GM18873 (cell line): ENCODE measurements around the gene PEAK1.
"Not testable (repeated sequence)": the region's sequence is repeated elsewhere in the genome, so short reads cannot be mapped to it uniquely, and the experiment has no call there.

ENCODE experiments used
- ATAC-seq: cut with Tn5 transposase; IDR thresholded peaks from one replicate; pipeline ENCODE4 v1.9.1; 2021; ENCODE audit warnings: mild to moderate bottlenecking, moderate library complexity, moderate number of reproducible peaks; ENCODE audit not compliant: unreplicated experiment, low FRiP score

The PEAK1 gene

DNA sequence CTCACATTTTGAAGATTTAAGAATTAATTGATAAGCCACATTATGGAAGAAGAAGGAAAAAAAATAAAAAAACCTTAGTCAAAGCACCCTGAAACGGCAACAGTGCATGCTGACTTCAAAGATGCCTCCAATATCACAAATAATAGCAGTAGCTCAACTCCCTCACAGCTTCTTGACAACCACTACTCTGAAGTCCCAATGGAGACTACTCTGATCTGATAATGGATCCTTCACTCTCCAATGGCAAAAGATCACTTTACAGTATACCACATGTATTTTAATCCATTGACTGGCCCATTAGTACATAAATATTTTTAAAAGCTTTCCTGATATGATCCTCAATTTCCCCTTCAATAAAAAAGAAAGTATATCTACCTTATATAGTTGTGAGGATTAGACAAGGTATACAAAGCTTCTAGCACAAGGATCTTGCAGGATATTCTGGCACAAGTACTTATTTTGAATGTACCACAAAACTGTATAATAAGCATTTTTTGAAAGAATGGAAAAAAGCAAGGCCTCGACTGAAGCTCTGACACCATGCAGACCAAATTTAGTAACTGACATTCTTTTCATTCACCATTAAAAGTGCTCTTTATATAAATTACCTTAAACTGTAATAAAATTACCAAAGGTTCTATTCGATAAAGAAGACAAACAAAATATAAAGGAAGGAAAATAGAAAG, 91.9 kb downstream of the PEAK1 start:
- ATAC-seq = no peak

DNA sequence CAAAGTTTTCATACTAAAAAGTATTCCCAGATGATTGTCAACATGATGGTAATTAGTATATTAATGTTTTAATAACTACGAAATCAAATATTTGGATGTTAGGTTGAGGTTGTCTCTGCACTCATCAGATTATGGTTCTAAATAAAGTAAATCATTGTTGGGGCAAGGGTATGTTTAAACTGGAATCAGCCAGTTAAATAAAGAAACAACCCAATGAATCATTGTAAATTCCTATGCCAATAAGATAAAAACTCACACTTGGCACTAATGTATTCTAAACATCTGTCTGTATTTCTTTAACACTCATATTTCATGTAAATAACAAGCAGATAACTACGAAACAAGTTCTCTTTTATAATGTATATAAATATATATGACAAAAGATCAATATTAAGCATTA, 92.7 kb downstream of the PEAK1 start:
- no peak for ATAC-seq

- ATAC-seq = no peak
These were observed 93.5 kb downstream of the PEAK1 start for GRCh38 chr15:77326366-77326765.

- no peak for ATAC-seq
These were observed 107.4 kb downstream of the PEAK1 start for GRCh38 chr15:77312523-77312922.

- no peak for ATAC-seq
These were observed 108.1 kb downstream of the PEAK1 start for GRCh38 chr15:77311618-77312398.

DNA sequence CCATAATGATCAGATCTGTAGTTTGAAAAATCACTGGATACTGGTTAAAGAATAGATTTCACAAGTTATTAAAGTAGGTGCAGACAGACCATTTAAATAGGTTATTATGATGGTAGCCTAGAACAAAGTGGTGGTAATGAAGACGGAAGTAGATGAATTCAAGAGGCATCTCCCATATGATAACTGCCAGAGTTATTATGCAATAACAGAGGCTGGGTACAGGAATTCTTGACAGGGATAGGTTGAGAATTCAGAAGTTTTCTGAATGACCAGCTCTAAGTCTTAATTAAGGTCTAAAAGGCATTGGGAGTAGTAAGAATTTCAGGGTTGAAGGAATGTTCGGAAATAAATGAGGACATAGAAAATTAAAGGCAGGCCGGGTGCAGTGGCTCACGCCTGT, 108.9 kb downstream of the PEAK1 start:
- no peak for ATAC-seq

DNA sequence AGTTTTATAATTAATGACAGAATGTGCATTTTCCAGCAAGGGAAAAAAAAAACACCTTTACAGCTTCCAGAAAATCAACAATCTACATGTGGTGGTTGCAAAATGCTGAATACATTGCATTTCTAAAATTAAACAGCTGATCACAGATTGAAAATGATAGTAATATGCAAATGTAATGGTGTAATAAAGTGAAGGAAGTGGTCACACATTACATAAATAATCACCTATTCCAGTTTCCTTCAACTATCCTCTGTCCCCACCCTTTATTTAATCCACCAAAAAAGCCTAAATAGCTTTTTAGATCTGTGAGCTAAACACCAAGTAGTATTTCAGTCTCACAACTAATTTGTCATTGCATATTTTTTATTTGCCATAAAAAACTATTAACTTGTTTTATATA, 110.5 kb downstream of the PEAK1 start:
- ATAC-seq = no peak

DNA sequence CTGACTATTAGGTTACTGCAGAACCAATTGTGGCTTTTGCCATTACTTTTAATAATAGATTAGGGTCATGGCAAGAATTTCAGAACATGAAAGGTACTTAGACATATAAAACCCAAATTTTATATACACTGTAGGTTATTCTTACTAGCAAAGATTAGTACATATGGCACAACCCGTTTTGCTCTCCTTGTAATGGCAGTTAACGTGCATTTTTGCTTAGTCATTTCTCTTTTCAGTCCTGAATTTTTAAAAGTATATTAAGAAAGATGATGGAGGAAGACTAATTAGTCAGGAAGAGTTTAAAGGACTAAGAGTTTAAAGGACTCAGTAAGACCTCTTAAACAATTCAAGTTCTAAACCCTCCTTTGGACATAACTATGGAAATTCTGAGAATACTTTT, 114.0 kb downstream of the PEAK1 start:
- ATAC-seq = no peak

- ATAC-seq = no peak
These were observed 123.0 kb downstream of the PEAK1 start for GRCh38 chr15:77296773-77297337.

DNA sequence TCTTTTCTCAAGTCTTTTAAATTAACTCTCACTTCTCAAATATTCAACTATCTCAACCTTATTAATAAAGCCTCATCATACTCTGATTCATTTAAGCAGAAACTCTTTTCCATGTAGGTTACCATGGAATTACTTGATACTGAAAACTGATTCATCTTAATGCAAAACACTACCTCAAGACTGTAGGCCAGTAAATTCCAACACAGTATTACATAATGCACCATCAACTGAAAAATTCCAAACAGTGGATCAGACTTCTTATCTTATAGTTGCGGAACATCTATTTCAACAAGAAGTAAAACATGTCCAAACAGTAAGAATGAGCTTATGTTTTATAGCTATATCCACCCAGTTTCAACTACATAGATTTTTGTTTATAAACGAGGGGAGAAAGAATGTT, 124.5 kb downstream of the PEAK1 start:
- no peak for ATAC-seq

DNA sequence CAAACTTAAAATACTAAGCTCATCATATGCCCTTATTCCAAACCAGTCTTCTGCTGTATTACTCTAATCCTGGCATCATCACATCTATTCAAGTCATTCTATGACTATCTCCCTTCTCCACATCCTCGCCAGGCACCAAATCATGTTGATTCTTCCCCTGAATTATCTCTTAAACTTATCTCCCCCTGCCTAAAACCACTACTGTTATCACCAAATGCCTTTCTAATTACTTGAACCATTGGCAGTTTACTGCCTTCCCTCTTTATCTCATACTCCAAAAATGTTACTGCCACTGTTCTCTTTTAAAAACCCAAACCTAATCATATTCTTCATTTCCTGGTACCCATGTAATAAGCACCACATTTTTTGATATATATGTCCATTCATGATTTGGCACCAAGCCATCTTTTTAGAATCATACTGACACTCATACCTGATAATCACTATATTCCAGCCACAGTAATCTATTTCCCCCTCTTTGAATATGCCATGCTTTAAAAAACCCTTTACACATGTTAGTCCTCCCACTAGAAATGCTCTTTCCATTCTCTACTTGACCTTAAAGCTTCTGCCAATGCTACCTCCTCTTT, 126.8 kb downstream of the PEAK1 start:
- no peak for ATAC-seq

DNA sequence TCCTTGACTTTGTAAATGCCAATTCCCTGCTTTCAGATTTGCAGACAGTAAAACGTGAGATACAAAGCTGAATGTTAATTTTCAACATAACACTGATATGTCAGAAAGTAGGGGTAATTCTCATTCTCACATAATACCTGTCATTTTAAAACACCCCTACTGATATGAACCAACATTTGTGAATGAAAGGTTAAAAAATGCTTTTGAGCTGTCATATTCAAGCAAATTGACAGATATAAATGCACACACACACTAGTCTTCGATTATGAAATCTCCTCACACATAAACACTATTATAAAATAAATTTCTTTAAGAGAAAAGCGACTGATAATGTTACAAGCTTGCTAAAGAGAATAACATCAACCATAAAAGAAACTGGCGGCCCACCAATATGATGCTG, 128.8 kb downstream of the PEAK1 start:
- no peak for ATAC-seq

- no peak for ATAC-seq
These were observed 132.5 kb downstream of the PEAK1 start for GRCh38 chr15:77287385-77287784.

DNA sequence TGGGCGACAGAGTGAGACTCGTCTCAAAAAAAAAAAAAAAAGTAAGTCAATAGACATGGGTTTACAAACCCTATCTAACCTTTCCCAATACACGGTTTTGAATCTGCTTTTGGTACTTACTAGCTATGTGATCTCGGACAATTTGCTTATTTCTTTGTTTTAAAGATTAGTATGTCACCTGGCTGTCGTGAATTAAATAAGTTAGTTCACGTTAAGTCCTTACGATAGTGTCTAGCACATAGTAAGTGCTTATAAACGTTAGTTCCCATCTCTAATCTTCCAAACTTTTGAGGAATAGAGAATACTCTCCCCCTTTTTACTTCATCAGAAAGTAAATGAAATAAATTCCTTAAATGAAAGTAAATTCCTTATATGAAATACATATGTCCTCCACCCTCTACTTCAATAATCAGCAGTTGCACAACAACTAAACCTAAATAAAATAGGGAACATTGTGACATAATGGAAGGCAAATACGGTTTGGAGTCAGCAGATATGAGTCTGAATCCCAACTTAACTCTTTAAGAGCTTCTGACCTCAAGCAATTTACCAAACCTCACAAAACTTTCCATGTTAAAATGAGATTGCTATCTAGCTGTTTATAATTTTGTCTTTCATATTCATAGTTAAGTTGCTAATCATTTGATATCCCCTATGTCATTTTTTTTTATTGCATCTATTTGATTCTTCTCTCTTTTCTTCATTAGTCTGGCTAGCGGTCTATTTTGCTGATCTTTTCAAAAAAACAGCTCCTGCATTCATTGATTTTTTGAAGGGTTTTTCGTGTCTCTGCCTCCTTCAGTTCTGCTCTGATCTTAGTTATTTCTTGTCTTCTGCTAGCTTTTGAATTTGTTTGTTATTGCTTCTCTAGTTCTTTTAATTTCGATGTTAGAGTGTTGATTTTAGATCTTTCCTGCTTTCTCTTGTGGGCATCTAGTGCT, 134.6 kb downstream of the PEAK1 start:
- ATAC-seq = no peak

DNA sequence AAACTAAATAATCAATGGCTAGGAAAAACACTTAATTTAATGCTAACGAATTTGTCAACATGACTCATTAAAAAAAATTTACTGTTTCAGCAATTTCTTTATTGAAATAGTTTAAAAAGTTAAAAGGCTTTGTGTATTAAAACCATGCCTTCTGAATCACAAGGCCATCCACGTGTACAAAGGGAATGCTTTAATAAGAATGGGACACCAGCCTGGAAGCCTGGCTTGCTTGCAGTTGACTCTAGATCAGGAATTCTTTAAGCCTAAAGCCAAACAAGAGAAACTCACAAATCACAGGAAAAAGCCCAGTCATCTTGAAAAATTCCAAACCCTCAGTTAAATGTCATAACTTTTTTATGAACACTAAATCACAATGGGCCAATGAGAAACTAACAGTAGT, 137.6 kb downstream of the PEAK1 start:
- no peak for ATAC-seq

DNA sequence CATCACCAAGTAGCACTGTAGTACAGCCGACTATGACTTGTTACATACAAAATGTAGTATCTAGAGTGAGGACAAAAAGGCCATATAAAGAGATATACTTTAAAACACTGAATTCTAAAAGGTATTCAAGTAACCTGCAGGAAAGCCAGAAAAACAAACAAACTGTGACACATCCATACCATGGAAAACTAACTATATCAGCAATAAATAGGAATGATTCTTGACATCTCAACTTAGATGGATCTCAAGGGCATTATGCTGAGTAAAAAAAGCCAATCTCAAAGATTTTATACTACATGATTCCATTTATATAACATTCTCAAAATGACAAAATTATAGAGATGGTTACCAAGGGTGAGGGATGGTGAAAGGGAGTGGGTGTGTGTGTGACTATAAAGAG, 143.0 kb downstream of the PEAK1 start:
- no peak for ATAC-seq

DNA sequence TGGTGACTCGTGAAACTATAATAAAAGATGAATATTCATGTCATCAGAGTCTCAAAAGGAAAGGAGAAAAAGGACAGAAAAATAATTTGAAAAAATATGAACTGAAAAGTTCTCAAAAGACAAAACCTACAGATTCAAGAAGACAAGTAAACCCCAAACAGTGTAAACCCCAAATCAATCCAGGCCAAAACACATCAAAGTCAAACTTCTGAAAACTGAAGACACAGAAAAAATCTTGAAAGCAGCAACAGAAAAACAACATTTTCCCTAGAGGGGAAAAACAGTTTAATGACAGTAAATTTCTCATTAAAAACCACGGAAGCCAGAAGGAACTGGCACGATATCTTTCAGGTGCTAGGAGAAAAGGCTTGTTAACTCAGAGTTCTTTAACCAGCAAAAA, 143.8 kb downstream of the PEAK1 start:
- ATAC-seq = no peak

DNA sequence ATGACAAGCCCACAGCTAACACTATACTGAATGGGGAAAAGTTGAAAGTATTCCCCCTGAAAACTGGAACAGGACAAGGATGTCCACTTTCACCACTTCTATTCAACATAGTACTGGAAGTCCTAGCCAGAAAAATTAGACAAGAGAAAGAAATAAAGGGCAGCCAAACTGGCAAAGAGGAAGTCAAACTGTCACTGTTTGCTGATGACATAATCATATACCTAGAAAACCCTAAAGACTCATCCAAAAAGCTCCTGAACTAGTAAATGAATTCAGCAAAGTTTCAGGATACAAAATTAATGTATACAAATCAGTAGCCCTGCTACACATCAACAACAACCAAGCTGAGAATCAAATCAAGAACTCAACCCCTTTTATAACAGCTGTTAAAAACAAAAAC, 146.8 kb downstream of the PEAK1 start:
- not testable (repeated sequence) for ATAC-seq

DNA sequence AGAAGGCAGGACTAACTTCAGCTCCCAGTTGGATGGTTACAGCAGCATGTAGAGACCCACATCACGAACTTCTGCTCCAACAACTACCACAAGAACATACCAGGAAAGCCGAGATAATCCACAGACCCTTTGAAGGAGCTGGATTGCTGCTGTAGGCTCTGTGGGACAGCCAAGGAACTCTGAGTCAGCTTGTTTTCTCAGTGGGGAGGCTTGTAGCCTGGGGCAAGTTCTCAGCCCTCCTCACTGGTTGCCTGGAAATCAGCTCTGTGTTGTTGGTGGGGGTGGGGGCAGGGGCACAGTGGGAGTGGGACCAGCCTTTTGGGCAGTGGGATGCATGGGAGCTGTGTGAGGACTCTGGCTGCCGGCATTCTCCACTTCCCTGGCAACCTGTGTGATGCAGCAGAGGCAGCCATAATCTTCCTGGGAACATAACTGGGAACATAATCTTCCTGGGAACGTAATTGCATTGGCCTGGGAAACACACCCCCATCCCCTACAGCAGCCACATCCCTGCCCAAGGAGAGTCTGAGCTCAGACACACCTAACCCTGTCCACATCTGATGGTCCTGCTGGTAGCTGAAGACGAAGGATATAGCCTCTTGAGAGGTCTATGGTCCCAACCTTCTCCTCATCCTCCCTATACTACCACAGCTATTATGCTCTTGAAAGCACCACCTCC, 153.1 kb downstream of the PEAK1 start:
- no peak for ATAC-seq

GRCh38 chr15:77255385-77255784, 164.5 kb downstream of the PEAK1 start:
- no peak for ATAC-seq
